Jurkat, Clone E6-1 (cell line): Measurements from ENCODE around the gene MCEE.

Source experiments
- DNase-seq: peaks from one replicate; pipeline ENCODE4 v3.0.0-alpha.2; 2011; ENCODE audit warnings: low read depth, low spot score
- H3K4me3 ChIP-seq: 2 replicates; pipeline ENCODE4 v1.5.1; 2011; ENCODE audit warnings: mild to moderate bottlenecking, low read length, control low read depth, moderate library complexity

Gene MCEE

DNA sequence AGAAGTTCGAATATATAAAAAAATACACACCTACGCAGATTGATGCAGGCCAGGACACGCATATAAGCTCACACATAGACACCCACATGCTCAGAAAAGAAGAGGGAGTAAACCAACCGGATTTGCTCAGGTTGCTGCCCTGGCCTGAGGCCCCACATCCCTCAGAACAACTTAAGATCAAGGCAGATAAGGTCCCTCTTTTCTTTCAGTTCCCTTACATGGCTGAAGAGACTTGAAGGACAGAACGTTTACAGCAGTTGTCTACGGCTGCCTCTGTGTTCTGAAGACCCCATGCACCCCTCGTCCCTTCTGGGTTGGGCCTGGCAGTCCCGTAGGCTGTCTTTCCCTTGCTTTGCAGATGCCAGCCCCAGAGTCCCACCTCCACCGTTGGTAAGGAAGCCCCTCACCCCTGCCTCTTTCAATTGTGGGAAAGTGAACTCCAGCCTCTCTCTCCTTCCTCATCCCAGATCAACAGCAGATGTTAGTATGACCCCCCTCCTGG, 65.9 kb downstream of the MCEE start:
- DNase-seq, result no peak
- H3K4me3 ChIP-seq, result no peak overlapping the region

- no peak overlapping the region for H3K4me3 ChIP-seq
- DNase-seq, result no peak
Observed at GRCh38 chr2:71063216-71063615, 66.8 kb downstream of the MCEE start.

- DNase-seq, result no peak
- H3K4me3 ChIP-seq, result no peak overlapping the region
Observed at GRCh38 chr2:71060871-71061270, 69.2 kb downstream of the MCEE start.

DNA sequence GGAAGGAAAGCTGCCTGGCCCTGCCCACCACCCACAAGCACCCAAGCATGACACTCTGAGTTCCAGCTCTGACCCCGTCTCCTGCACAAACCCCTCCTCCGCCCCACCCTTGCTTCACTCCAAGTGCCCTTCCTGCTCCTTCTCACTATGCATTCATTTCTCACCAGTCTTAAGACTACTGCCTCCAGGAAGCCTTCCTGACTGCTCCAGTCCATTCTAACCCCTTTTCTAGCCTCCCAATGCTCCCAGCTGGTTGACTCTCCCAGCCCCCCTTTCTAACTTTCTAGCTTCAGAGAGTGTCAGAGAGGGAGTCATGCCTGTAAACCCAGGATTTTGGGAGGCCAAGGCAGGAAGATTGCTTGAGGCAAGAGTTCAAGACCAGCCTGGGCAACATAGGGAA, 69.8 kb downstream of the MCEE start:
- DNase-seq, result no peak

More for the DNA sequence above, 69.8 kb downstream of the MCEE start:
- H3K4me3 ChIP-seq, result no peak overlapping the region
